Measurements from ENCODE around the gene MTG1. TPM values are rescaled to one million over a fixed set of nuclear protein-coding genes. Genes with fewer than 3 reads are reported as not detected.

The MTG1 gene
- total RNA-seq, 1 experiment from 2014 or later: 83.3 TPM

DNA sequence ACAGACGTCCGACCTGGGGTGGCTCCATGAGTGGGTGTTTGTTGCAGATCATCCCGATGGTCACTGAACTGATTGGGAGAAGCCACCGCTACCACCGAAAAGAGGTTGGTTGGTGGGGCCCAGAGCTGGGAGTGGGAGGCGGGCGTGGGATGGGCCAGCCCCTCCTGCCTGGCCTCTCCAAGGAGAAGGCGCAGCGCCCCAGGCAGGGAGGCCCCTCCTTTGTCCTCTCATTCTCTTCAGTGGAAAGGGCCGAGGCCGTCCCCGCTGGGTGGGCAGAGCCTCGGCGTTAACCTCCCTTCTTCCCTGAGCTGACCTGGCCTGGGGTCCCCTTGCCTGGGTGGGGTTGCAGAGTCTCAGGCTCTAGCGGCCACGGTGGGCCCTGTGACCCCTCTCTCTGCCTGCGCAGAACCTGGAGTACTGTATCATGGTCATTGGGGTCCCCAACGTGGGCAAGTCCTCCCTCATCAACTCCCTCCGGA is 5.2 kb downstream of the MTG1 start:
- BruUV-seq (replicated peaks): no TSS peak
- DNase-seq (ENCODE audit: low spot score): no peak
- peaks cover 58% of the 10 kb centered on the region for H3K36me3 ChIP-seq (ENCODE audit: insufficient read depth, low read length, poor library complexity, severe bottlenecking)
- no peak overlapping the region for H3K4me3 ChIP-seq (ENCODE audit: low read depth, low read length, poor library complexity, severe bottlenecking)
- CTCF ChIA-PET: no interaction called here
- TF ChIP-seq, protein P1, sequence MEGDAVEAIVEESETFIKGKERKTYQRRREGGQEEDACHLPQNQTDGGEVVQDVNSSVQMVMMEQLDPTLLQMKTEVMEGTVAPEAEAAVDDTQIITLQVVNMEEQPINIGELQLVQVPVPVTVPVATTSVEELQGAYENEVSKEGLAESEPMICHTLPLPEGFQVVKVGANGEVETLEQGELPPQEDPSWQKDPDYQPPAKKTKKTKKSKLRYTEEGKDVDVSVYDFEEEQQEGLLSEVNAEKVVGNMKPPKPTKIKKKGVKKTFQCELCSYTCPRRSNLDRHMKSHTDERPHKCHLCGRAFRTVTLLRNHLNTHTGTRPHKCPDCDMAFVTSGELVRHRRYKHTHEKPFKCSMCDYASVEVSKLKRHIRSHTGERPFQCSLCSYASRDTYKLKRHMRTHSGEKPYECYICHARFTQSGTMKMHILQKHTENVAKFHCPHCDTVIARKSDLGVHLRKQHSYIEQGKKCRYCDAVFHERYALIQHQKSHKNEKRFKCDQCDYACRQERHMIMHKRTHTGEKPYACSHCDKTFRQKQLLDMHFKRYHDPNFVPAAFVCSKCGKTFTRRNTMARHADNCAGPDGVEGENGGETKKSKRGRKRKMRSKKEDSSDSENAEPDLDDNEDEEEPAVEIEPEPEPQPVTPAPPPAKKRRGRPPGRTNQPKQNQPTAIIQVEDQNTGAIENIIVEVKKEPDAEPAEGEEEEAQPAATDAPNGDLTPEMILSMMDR (conservative IDR thresholded peaks at IDR 0.05; ENCODE audit: low read depth, low read length): no peak
- no peak for TF ChIP-seq EZH2 (IDR thresholded peaks at IDR 0.05; ENCODE audit: borderline replicate concordance, low read depth, low read length, poor library complexity, severe bottlenecking)
- intact Hi-C loops (cut with micrococcal nuclease; ENCODE audit: unreplicated experiment): no loop called here
- no peaks in the 10 kb centered on the region for H3K27me3 ChIP-seq (replicated peaks; ENCODE audit: insufficient read depth, low read depth, low read length, poor library complexity)
- POLR2A ChIA-PET (ENCODE audit: low non-redundant PET): no interaction called here
- H3K4me1 ChIP-seq (ENCODE audit: insufficient read depth, low read length, poor library complexity, severe bottlenecking): no peaks in the 10 kb centered on the region
- no peaks in the 10 kb centered on the region for H3K9me3 ChIP-seq (ENCODE audit: low read depth, low read length, poor library complexity, severe bottlenecking)
- no peak overlapping the region for H3K27ac ChIP-seq (ENCODE audit: low read depth, low read length, poor library complexity, severe bottlenecking)

DNA sequence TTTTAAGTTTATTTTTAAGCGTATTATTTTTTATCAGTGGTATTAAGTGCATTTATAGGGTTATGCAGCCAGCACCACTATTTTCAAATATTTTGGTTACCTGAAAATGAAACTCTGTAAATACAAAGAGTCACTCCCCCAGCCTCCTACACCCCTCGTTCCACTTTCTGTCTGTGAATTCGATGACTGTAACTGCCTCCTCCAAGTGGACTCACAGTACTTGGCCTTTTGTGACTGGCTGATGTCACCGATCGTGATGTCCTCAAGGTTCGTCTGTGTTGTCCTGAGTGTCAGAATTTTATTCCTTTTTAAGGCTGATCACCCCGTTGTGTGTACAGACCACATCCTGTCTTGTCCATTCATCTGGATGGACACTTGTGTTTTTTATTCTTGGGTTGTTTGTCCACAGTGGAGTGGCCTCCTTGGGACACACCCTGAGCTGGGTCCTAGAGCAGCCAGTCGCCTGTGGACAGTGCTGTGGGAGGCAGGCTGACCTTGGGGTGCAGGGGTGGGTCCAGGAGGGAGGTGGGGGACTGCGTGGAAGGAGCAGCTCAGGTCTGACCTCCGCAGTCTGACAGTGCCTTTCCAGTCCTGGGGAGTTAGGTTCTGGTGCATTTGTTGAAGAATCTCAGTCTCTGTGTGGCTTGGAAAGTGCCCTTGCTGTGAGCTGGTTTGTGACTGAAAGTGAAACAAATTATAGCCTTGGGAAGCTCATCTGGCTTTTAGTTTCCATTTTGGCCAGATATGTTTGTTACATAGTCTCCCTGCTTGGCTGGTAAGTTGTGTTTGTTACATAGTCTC is 6.9 kb downstream of the MTG1 start:
- Histone ChIP-seq H3K9me3 (ENCODE audit: low read depth, low read length, poor library complexity, severe bottlenecking) (no peaks in the 10 kb centered on the region), H3K4me1 (ENCODE audit: insufficient read depth, low read length, poor library complexity, severe bottlenecking) (no peaks in the 10 kb centered on the region), H3K27ac (ENCODE audit: low read depth, low read length, poor library complexity, severe bottlenecking) (no peak overlapping the region), H3K36me3 (ENCODE audit: insufficient read depth, low read length, poor library complexity, severe bottlenecking) (peaks cover 63% of the 10 kb centered on the region), H3K4me3 (ENCODE audit: low read depth, low read length, poor library complexity, severe bottlenecking) (no peak overlapping the region), H3K27me3 (replicated peaks; ENCODE audit: insufficient read depth, low read depth, low read length, poor library complexity) (no peaks in the 10 kb centered on the region)
- no TSS peak for BruUV-seq (replicated peaks)
- CTCF ChIA-PET: no interaction called here
- TF ChIP-seq EZH2 (IDR thresholded peaks at IDR 0.05; ENCODE audit: borderline replicate concordance, low read depth, low read length, poor library complexity, severe bottlenecking): no peak
- DNase-seq (ENCODE audit: low spot score): no peak
- intact Hi-C loops (cut with micrococcal nuclease; ENCODE audit: unreplicated experiment): no loop called here
- POLR2A ChIA-PET (ENCODE audit: low non-redundant PET): no interaction called here

GRCh38 chr10:133401500-133401899 is 7.5 kb downstream of the MTG1 start:
- no peak overlapping the region for H3K27ac ChIP-seq (ENCODE audit: low read depth, low read length, poor library complexity, severe bottlenecking)
- H3K36me3 ChIP-seq (ENCODE audit: insufficient read depth, low read length, poor library complexity, severe bottlenecking): peaks cover 62% of the 10 kb centered on the region
- no TSS peak for BruUV-seq (replicated peaks)
- intact Hi-C loops (cut with micrococcal nuclease; ENCODE audit: unreplicated experiment): no loop called here
- H3K4me1 ChIP-seq (ENCODE audit: insufficient read depth, low read length, poor library complexity, severe bottlenecking): no peaks in the 10 kb centered on the region
- H3K4me3 ChIP-seq (ENCODE audit: low read depth, low read length, poor library complexity, severe bottlenecking): no peak overlapping the region
- CTCF ChIA-PET: no interaction called here
- DNase-seq (ENCODE audit: low spot score): no peak
- H3K9me3 ChIP-seq (ENCODE audit: low read depth, low read length, poor library complexity, severe bottlenecking): no peaks in the 10 kb centered on the region
- H3K27me3 ChIP-seq (replicated peaks; ENCODE audit: insufficient read depth, low read depth, low read length, poor library complexity): no peaks in the 10 kb centered on the region
- TF ChIP-seq, protein P1 (conservative IDR thresholded peaks at IDR 0.05; ENCODE audit: low read depth, low read length): no peak
- TF ChIP-seq EZH2 (IDR thresholded peaks at IDR 0.05; ENCODE audit: borderline replicate concordance, low read depth, low read length, poor library complexity, severe bottlenecking): no peak
- POLR2A ChIA-PET (ENCODE audit: low non-redundant PET): no interaction called here
